ENCODE measurements around the gene SUCLG2.
"Not testable (repeated sequence)": the region's sequence is repeated elsewhere in the genome, so short reads cannot be mapped to it uniquely, and the experiment has no call there.

Gene SUCLG2

GRCh38 chr3:67605377-67605776 lies 49.0 kb downstream of the SUCLG2 start:
- no peak for DNase-seq

- DNase-seq: no peak
These were observed 51.6 kb downstream of the SUCLG2 start for GRCh38 chr3:67602816-67603215.

- DNase-seq: no peak
These were observed 52.3 kb downstream of the SUCLG2 start for GRCh38 chr3:67601919-67602608.

- no peak for DNase-seq
These were observed 53.0 kb downstream of the SUCLG2 start for GRCh38 chr3:67601385-67601784.

GRCh38 chr3:67599821-67600220 lies 54.6 kb downstream of the SUCLG2 start:
- no peak for DNase-seq

- no peak for DNase-seq
These were observed 55.4 kb downstream of the SUCLG2 start for GRCh38 chr3:67598814-67599556.

- no peak for DNase-seq
These were observed 59.0 kb downstream of the SUCLG2 start for GRCh38 chr3:67595424-67595823.

- no peak for DNase-seq
These were observed 60.6 kb downstream of the SUCLG2 start for GRCh38 chr3:67593761-67594234.

GRCh38 chr3:67592057-67592456 lies 62.4 kb downstream of the SUCLG2 start:
- DNase-seq: no peak

- DNase-seq: no peak
These were observed 66.6 kb downstream of the SUCLG2 start for GRCh38 chr3:67587811-67588210.

GRCh38 chr3:67587301-67587700 lies 67.1 kb downstream of the SUCLG2 start:
- DNase-seq: no peak

- not testable (repeated sequence) for DNase-seq
These were observed 69.8 kb downstream of the SUCLG2 start for GRCh38 chr3:67584608-67585007.

GRCh38 chr3:67580430-67581000 lies 73.9 kb downstream of the SUCLG2 start:
- DNase-seq: no peak

- no peak for DNase-seq
These were observed 76.0 kb downstream of the SUCLG2 start for GRCh38 chr3:67578416-67578815.

GRCh38 chr3:67576441-67576840 lies 78.0 kb downstream of the SUCLG2 start:
- no peak for DNase-seq

GRCh38 chr3:67569324-67569723 lies 85.1 kb downstream of the SUCLG2 start:
- no peak for DNase-seq

GRCh38 chr3:67567893-67568292 lies 86.5 kb downstream of the SUCLG2 start:
- DNase-seq: no peak

- no peak for DNase-seq
These were observed 89.4 kb downstream of the SUCLG2 start for GRCh38 chr3:67564973-67565372.

- DNase-seq: no peak
These were observed 90.4 kb downstream of the SUCLG2 start for GRCh38 chr3:67564008-67564407.

GRCh38 chr3:67561667-67562394 lies 92.6 kb downstream of the SUCLG2 start:
- no peak for DNase-seq

GRCh38 chr3:67561266-67561665 lies 93.1 kb downstream of the SUCLG2 start:
- no peak for DNase-seq

- no peak for DNase-seq
These were observed 95.3 kb downstream of the SUCLG2 start for GRCh38 chr3:67559029-67559605.

GRCh38 chr3:67558426-67558825 lies 96.0 kb downstream of the SUCLG2 start:
- no peak for DNase-seq
